RWPE1 (cell line): ENCODE results near the gene FBXO48.

Experiments used
- CTCF ChIA-PET: fragments of 350-600 bp; sonication (Branson Sonifier 250); formaldehyde crosslinking; extraction: SDS; loops from one replicate; lab custom pipeline; 2021; lab: Yijun Ruan, JAX
- POLR2A ChIA-PET: fragments of 400-600 bp; formaldehyde crosslinking; extraction: SDS; loops from one replicate; lab custom pipeline; 2020; ENCODE audit warnings: antibody characterized with exemption; ENCODE audit not compliant: low non-redundant PET; lab: Yijun Ruan, JAX
- DNase-seq: peaks from one replicate; pipeline ENCODE4 v3.0.0; 2012; ENCODE audit warnings: low spot score
- H3K27ac ChIP-seq: fragments of 450-650 bp; 2 replicates; pipeline ENCODE4 v1.5.1; 2017
- CTCF ChIP-seq: fragments of 450-650 bp; conservative IDR thresholded peaks from 2 replicates; pipeline ENCODE4 v1.5.1; 2017; ENCODE audit warnings: low read depth, mild to moderate bottlenecking

Gene FBXO48

GRCh38 chr2:68506170-68506569, 39.1 kb upstream of the FBXO48 start:
- no peak for DNase-seq
- H3K27ac ChIP-seq: no peak overlapping the region
- ChIA-PET CTCF (interaction anchor here (0.6 kb wide), 1 partner anchor 629 kb away, joined by 4 read pairs; no protein-coding TSS in a partner anchor), POLR2A (no interaction called here)
- no peak for TF ChIP-seq CTCF

GRCh38 chr2:68505603-68506159, 38.6 kb upstream of the FBXO48 start:
- TF ChIP-seq CTCF: no peak
- ChIA-PET POLR2A (no interaction called here), CTCF (interaction anchor here (0.6 kb wide), 2 partner anchors 99 to 629 kb away, joined by 3 to 4 read pairs; no protein-coding TSS in a partner anchor)
- no peak overlapping the region for H3K27ac ChIP-seq
- DNase-seq: no peak

DNA sequence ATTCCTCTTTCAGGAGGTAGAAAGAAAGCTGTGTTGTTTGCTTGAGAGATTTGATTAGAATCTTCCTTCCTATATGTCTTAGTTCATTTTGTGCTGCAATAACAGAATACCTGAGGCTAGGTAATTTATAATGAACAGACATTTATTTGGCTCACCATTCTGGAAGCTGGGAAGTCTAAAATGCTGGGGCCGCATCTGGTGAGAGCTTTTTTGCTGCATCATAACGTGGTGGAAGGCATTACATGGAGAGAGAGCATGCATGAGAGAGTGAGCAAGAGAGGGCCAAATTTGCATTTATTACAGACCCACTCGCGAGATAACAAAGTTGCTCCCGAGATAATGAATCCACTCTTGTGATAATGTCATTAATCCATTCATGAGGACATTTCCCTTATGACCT, 34.7 kb upstream of the FBXO48 start:
- H3K27ac ChIP-seq: no peak overlapping the region
- POLR2A ChIA-PET: no interaction called here
- TF ChIP-seq CTCF: no peak
- CTCF ChIA-PET: no interaction called here
- DNase-seq: no peak

GRCh38 chr2:68500649-68501048, 33.6 kb upstream of the FBXO48 start:
- ChIA-PET POLR2A (no interaction called here), CTCF (no interaction called here)
- no peak overlapping the region for H3K27ac ChIP-seq
- no peak for DNase-seq
- no peak for TF ChIP-seq CTCF

DNA sequence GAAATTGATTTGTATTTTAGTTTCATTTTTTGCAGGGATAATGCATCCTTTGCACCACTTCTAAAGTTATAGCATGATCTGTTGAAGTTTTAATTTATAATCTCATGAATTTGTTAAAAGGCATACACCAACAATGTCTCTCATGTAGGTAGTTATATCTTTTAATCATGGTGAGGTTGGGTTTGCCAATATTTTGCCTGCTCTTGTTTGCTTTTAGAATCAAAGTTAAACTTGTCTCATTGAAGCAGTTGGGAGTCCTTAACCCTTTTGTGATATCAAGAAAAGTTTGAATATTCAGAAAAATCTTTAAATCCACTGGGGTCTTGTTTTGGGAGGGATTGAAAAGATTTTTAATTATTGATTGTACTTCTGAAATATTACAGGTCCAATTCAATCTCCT, 32.0 kb upstream of the FBXO48 start:
- no peak for TF ChIP-seq CTCF
- ChIA-PET CTCF (no interaction called here), POLR2A (no interaction called here)
- no peak overlapping the region for H3K27ac ChIP-seq
- no peak for DNase-seq

- H3K27ac ChIP-seq: no peak overlapping the region
- no peak for TF ChIP-seq CTCF
- ChIA-PET CTCF (no interaction called here), POLR2A (no interaction called here)
- DNase-seq: no peak
Measured at GRCh38 chr2:68491582-68491981, 24.5 kb upstream of the FBXO48 start.
